NCI-H2227 (cell line): ENCODE measurements around the gene CCL21.

Experiments
- DNase-seq: peaks from one replicate; lab custom pipeline; 2025; ENCODE audit not compliant: unreplicated experiment; lab: John Stamatoyannopoulos, UW

The CCL21 gene

DNA sequence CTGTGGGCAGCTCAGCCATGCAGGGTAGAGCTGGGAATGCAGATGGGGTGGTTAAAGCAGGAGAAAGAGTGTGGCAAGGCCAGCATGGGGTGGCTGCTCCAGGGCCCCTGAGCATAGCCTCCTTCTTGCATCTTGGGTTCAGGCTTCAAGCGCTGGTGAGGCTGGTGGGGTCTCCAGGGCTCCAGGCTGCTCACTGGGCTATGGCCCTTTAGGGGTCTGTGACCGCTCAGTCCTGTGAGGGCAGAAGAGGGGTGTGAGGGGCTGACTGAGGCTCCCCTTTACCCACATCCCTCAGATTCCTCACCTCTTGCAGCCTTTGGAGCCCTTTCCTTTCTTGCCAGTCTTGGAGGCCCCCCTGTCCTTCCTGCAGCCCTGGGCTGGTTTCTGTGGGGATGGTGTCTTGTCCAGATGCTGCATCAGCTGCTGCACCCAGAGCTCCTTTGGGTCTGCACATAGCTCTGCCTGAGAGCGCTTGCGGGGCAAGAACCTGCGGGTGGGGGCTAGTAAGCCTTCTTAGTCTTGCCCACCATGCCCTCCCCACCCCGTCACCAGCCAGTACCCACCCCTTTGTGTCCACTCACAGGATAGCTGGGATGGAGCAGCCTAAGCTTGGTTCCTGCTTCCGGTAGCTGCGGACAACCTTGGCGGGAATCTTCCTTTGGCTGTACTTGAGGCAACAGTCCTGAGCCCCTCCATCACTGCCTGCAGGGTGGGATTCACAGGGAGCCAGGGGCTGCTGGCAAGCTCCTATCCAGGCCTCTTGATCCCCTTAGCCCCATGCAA is 549 bp downstream of the CCL21 start:
- DNase-seq: no peak

DNA sequence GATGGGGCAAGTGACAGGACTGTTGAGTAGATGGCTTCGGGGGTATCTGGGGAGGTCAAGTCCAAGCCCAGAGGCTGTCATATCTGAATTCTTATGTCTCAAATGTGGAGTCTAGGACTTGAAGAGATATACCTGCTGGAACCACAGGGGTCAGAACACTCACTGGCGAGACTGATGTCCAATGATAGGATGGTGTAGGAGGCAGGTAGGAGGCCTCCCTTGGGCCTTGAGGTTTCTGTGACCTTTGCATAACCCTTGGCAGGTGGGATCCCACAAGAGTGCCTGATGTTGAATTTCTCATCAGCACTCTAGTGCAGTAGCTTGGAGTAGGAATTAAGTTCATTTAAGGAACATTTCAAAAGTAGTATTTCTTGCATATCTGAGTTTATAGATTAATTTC is 2.8 kb downstream of the CCL21 start:
- no peak for DNase-seq

DNA sequence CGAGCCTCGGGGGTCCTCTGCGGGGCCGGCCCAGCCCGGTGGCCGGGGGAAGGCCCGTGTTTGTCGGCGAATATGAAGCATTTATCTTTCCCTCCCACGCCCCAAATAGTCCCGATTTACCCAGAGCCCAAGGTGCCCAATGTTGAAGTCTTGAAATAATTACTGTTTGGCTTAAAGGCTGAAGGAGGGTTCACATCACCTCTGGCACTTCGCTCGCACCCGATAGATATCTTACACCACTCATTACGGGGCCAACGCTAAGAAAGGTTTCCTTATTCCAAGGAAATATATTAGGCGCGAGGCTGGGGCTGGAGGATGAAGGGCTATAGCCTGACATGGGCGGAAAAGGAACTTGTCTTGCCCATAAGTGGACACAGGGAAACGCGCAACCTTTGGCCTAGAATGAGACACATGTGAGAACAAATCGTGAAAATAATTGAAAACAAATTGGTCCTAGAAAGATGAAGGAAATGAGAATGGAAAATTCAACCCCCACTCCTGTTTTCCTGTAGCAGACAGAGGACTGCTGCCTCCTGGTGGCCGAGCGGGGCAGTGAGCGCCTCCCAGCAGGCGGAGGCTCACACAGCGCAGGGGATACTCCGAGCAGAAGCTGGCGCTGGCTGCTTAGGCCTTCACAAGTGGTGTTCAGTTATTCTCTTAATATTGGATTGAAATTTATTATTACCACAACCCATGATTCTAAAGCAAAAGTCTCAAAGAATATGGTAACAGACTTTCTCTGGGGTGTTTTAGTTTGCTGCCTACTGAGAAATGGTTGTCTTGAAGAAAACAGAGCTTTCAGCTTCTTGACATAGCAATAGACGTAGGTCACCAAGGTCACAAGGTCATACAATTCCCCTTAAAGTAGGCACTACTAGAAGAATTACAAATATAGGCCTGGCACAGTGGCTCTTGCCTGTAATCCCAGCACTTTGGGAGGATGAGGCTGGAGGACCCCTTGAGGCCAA is 7.9 kb downstream of the CCL21 start:
- peak; percentile 78 for DNase-seq

DNA sequence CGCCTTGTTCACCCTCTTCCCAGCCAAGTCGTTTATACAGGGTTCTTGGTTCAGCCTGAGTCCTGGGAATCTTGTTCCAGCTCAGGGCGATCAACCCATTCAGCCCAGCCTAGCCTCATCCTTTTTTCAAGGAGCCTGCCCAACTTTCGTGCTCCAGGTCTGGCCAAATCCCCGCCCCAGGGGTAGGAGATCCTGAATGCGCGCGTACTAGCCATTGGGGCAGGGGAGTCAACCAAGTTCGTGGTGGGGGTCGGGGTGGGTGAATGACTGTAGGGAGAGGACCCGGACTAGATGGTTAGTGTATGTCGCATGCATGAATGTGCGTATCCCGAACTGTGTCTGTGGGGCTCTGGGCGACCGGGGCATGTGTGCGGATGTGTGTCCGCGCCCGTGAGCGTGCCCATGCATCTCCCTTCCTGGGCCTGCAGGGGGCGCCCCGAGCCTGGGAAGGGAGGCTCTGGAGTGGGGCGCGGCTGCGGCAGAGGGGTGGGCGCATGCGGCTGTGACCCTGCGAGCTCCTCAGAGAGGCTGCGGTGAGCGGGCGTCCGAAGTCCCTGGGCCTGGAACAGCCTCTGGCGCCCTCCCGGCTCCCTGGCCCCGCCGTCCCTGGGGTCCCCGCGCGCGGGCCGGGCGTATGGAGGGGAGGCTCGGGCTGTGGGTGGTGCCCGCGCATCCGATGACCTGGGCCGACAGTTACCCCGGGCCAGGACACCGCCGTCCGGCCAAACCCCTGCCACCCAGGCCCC is 8.7 kb downstream of the CCL21 start:
- DNase-seq: peak; percentile 80

DNA sequence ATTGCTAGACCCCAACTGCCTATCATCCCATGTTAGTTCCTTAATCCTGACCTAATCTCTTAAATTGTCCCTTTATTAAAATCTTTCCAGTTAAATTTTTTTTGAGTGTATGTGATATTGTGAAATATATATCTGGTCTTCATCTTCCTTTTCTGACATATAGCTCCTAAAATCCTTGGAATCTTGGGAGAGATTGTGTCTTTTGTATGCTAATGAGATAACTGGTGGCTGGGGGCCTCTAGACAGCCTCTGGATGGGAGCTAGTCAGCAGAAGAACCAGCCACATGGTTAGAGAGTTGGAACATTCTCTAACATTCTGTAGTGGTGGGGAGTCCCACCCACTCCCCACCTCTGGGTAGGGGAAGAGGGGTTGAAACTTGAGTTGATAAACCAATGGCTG is 15.1 kb downstream of the CCL21 start:
- no peak for DNase-seq

DNA sequence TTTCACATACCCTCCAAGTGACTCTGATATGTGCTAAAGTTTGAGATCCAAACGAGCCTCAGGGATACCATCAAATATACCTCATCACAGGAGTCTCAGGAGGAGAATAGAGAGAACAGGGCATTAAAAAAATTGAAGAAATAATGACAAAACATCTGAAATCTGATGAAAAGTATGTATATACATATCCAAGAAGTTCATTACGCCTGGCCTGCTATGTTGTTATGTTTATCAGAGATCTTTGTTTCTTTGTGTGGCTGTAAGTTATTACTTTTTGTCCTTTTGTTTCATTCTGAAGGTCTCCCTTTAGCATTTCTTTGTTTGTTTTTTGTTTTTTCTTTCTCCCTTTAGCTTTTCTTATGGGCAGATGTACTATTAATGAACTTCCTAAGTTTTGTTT is 16.4 kb downstream of the CCL21 start:
- no peak for DNase-seq

DNA sequence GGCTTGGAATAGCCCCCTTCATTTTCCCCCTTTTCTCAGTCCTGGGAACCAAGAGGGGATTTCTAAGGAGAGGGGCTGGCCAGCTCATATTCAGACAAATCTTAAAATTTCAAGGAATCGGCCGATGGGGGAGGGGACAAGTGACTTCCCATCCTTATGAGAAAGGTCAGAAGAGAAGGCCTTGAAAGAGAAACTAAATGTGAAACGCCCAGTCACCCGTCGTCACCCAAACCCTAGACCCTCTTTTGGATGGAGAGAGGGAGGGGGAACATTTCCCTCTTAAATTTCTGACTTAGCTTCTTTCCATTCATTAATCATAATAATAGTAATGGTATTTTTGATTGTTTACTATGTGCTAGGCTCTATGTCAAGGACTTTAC is 18.0 kb downstream of the CCL21 start:
- no peak for DNase-seq

DNA sequence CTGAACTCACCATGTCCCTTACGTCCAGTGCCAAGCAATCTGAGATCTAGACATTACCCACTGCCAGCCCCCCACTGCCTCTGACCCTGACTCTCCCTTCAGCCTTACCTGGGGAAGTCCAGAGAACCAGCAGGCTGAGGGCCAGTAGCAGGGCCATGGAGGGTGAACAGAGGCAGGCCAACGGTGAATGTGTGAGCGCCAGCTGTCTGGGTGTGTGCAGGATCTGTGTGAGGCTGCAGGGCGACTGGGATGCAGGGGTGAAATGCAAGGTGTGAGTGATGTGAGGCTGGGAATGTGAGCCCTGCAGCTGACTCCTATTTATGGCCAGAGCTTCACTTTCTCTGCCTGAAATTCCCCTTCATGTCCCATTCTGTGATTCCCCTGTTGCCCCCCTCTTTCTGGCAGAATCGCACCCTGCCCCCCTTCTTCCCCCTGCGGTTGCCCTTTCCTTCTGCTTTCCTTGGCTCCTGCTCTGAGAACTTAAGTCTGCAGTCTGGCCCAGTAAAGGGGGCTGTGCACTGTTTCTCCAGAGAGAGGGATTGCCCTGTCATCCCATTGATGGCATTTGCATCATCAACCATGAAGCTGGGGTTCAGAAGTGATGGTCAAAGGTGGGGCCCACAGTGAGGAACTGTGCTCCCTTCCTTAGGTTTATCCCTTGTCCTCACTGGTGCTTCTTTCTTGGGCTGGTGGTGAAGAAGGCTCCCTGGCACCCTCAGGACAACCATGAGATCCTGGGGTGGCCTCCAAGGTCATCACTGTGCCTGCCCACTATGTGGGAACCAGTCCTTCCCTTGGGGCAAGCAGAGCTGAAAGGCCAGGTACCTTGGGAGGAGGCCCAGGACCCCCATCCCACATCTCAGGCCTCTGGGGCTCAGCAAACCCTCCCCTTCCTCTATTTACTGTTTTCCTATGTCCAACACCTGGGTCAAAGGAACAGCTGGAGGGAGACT is 18.7 kb downstream of the CCL21 start, which contains the start of gene CCL19:
Gene CCL19 (minus strand): TSS at position 294 of the 953 bp plus-strand sequence. CDS start 137 bp downstream, at position 157.
- DNase-seq: no peak

DNA sequence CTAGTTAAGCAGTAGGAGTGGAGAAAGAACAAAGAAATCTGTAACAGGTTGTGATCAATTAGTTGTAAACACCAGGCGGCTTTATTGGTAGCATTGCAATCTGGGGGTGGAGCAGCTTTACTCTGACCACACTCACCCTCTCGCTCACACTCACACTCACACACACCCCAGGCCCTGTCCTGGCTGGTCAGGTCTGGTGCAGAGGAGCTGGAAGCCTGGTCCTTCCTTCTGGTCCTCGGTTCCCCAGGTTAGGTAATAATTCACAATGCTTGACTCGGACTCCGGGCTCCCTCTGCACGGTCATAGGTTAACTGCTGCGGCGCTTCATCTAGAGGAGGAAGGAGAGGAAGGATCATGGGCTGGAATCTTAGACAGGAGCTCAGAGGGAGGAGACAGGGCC is 20.4 kb downstream of the CCL21 start:
- no peak for DNase-seq

DNA sequence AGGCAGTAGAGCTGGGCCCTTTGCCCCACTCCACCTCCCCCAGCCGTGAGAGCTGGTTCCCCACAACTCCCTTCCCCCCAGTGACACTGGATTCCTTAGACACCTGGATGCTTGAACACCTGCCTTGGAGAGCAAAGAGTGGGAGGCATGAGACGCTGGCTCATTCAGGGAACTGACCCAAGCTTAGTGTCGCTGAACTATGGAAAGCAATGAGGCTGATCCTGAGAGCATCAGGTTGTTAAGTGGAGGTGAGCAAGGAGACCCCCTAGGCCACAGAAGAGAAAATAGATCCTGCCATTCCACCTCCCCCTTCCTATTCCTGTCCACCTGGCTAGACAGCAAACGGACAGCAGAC is 20.8 kb downstream of the CCL21 start:
- no peak for DNase-seq

DNA sequence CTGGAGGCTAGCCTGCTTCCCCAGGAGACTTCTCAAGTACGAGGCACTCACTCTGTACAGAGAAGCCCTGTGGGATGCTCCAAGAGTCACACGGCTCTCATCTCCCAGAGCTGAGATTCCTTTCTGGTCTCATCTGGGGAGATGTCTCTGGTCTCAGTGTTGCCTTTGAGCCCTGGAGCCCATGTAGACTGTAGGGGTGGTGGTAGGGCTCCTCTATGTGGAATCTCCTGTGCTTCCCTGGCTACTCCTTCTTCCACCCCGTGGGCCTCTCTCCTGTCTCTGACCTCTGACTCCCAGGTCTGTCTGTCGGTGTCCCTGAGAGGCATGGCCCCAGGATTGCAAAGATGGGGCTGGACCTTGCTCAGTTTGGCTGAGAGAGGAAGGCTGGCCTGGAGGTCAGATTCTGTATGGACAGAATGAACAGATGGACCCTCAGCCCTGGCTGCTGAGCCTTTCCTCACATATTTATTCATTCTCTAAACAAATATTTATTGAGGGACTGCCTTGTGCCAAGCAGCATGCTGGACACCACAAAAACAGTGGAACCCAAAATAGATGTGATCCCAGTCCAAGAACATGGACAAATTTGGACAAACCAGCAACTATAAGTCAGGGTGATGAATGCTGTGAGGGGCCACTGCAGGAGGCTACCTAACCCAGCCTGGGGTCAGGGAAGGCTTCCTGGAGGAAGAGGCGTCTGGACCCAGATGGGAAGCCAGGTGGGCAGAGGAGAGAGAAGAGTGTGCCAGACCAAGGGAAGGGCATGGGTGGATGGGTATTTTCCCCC is 21.4 kb downstream of the CCL21 start:
- no peak for DNase-seq

DNA sequence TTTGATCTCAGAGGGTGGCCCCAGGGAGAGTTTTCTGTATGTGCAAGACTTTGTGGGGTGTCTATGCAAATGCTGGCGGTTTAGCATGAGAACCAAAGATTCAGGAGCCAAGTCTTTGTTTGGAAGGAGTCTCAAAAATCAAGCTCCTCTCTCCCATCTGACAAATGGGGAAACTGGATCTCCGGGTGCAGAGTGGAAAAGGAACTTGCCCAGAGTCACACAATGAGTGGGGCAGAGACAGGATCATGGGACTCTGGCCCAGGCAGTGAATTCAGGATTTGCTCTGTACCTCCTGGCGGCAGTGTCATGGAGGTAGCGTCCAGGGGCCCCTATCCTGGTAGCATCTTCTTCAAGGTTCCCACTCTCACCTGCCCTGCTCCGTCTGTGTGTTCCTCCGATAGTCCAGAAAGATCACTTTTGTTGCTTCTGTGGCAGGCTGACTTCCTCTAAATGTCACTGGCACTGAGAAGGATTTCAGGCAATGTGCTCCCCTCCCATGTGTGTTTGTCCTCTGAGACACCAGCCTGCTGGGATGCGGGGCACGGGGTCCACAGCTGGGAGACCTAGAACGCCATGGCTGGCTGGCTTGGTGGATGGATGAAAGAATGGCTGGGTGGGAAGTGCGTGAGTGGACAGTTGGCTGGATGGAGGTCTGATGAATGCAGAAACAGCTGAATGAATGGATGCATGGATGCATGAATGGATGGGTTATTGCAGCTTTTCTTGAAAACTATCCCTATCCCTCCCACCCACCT is 22.5 kb downstream of the CCL21 start:
- DNase-seq: no peak

DNA sequence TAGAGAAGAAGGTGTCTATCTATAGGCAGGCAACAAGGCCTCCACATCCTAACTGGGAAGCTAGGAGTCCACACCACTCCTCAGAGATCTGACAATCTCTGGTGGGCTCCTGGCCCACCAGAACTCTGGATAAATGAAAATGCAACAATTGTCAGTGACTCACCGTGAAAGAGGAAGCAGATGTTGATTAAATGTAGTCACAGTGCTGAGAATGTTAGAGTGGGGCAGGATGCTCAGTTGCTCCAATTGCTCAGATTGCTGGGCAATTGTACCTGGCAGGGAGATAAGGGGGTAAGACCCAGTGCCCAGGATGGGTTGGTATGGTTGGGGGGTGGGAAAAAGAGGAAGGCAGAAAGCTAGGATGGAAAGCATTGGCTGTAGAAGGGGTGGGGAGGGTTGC is 23.2 kb downstream of the CCL21 start:
- no peak for DNase-seq

DNA sequence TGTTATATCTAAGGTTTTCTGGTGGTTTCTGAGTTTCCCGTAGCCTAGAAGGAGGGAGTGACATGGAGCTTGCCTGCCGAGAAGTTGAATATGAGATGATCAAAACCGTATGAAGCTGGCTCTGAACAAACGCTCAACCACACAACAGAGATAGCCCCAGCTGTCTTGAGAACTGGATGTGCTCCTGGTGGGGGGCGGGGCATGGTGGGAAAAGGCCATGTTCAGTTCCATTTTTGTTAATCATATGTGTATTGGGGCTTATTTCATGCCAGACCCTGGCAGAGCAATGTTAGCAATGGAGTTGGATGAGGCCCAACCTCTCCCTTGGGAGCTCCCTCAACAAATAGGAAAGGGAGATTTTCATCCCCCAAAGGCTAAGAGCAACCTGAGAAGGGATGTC is 23.7 kb downstream of the CCL21 start:
- no peak for DNase-seq

DNA sequence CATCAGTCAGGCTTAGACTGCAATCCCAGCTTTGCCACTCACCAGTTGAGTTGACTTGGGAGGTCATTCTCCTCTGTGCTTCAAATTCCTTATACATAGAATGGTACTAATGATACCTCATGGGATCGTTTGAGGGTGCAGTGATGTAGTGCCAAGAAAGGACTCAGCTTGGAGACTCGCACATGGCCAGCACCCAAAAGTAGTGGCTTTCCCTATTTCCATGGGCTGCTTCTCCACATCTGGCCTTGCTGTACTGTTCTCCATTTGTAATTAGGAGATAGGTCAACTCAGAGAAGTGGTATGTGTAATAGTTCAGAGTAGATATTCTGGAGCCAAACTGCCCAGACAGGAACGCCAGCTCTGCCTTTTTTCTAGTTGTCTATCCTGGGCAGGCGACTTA is 24.3 kb downstream of the CCL21 start:
- DNase-seq: no peak

DNA sequence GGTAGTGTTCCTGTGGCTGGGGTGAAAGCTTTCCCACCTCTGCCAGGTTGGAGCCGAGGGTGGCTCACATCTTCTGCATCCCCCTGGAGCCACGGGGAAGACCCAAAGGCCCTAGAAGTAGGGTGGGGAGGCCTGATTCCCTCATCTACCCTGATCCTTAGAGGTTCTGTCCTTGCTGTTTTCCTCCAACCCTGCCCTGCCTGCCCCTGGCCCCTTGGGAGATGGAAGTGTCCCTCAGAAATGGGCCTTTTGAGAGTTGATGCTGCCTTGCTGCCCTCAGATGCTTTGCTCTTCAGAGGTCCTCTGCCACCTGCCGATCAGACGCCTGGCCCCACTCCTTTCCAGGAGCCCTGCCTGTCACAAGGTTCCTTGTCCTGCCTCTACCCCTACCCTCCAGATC is 25.1 kb downstream of the CCL21 start:
- DNase-seq: no peak

DNA sequence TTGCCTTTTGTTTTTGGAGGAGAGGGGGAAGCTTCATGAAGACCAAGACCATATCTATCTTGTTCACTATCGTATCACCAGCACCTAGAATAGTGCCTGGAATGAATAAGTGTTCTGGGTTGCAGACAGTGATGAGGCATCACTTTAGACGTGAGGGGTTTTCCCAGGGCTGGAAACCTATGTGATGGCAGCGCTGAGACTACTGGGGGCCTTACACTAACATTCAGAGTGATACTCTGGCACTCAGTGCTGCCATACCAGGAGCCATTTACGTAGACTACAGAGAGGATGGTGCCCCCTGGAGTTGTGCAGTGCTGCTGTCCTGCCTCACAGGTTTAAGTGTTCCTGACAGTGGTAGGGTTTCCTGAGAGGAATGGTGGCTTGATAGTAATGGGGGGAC is 25.8 kb downstream of the CCL21 start:
- no peak for DNase-seq

DNA sequence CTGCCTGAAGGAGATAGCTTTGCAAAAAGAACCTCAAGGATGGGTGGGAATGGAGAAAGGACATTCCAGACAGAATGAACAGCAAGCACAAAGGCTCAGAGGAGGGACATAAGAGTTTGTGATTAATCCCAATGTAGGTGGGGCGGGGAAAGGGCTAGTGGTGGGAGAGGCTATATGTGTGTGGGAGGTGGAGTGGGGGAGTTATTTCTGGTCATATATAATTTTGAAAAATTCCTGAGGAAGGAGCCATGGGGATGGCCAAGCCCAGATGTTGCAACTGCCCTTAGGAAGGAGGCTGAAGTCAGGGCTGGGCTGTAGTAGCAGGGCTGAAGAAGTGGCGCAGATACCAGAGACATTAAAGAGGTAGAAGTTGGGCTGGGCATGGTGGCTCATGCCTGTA is 34.1 kb downstream of the CCL21 start:
- no peak for DNase-seq
